Activated CD8-positive, alpha-beta memory T cell treated with anti-CD3 and anti-CD28 coated beads for 36 hours (primary cell): ENCODE measurements around the gene DNAJB13. TPM values are rescaled to one million over a fixed set of nuclear protein-coding genes. Genes with fewer than 3 reads are reported as not detected.
"Not testable (repeated sequence)": the region's sequence is repeated elsewhere in the genome, so short reads cannot be mapped to it uniquely, and the experiment has no call there.

ENCODE experiments used
- CTCF ChIA-PET: fragments of 350-600 bp; sonication (Branson Sonifier 250); formaldehyde crosslinking; loops from one replicate; lab custom pipeline; 2021; ENCODE audit warnings: antibody characterized with exemption; lab: Charles Lee
- POLR2A ChIA-PET: fragments of 350-600 bp; sonication (Branson Sonifier 250); formaldehyde crosslinking; loops from one replicate; lab custom pipeline; 2021; ENCODE audit warnings: antibody characterized with exemption; lab: Charles Lee
- total RNA-seq, 2 experiments: library from RNA; stranded (reverse); gene quantifications; one replicate each; pipeline ENCODE4 v1.2.3, GENCODE V29; 2021

Gene DNAJB13
- total RNA-seq, 2 experiments from 2014 or later = 0.40 TPM; not detected in 1

- ChIA-PET CTCF (interaction anchor here (1.7 kb wide), 1 partner anchor 18 kb away, joined by 4 read pairs; no protein-coding TSS in a partner anchor), POLR2A (interaction anchor here (0.8 to 4.9 kb wide), 5 partner anchors 10 to 47 kb away, joined by 3 to 31 read pairs (median 6); partner anchors contain the start of gene UCP2)
Measured at GRCh38 chr11:73972187-73972586, 21.4 kb downstream of the DNAJB13 start.

GRCh38 chr11:73972620-73973449, 22.0 kb downstream of the DNAJB13 start:
- ChIA-PET CTCF (interaction anchor here (1.7 kb wide), 1 partner anchor 19 kb away, joined by 4 read pairs; no protein-coding TSS in a partner anchor), POLR2A (interaction anchor here (1.7 to 4.9 kb wide), 3 partner anchors 9 to 46 kb away, joined by 5 to 31 read pairs (median 7); partner anchors contain the start of gene UCP2)

- ChIA-PET CTCF (no interaction called here), POLR2A (interaction anchor here (1.4 to 4.9 kb wide), 2 partner anchors 7 to 45 kb away, joined by 3 to 31 read pairs; partner anchors contain the start of gene UCP2)
Measured at GRCh38 chr11:73974604-73975478, 24.0 kb downstream of the DNAJB13 start.

- ChIA-PET CTCF (no interaction called here), POLR2A (no interaction called here)
Measured at GRCh38 chr11:73975479-73975757, 24.6 kb downstream of the DNAJB13 start.

- ChIA-PET CTCF (no interaction called here), POLR2A (no interaction called here)
Measured at GRCh38 chr11:73976451-73977151, 25.8 kb downstream of the DNAJB13 start.

- POLR2A ChIA-PET = no interaction called here
- CTCF ChIA-PET = interaction anchor here (1.3 kb wide), 1 partner anchor 13 kb away, joined by 3 read pairs; no protein-coding TSS in a partner anchor
Measured at GRCh38 chr11:73977856-73978519, 27.2 kb downstream of the DNAJB13 start.

- CTCF ChIA-PET = interaction anchor here (1.0 to 1.5 kb wide), 4 partner anchors 13 to 28 kb away, joined by 3 to 6 read pairs (median 3); partner anchors contain the start of gene DNAJB13
- POLR2A ChIA-PET = no interaction called here
Measured at GRCh38 chr11:73978576-73979086, 27.8 kb downstream of the DNAJB13 start.

- POLR2A ChIA-PET = interaction anchor here (0.6 to 1.7 kb wide), 14 partner anchors 10 to 606 kb away, joined by 3 to 13 read pairs (median 5); partner anchors contain the start of genes C2CD3 and PPME1
- CTCF ChIA-PET = interaction anchor here (0.7 to 2.7 kb wide), 11 partner anchors 10 to 42 kb away, joined by 3 to 13 read pairs (median 4); no protein-coding TSS in a partner anchor
Measured at GRCh38 chr11:73980001-73980961, 29.5 kb downstream of the DNAJB13 start.

GRCh38 chr11:73981051-73981805, 30.4 kb downstream of the DNAJB13 start:
- ChIA-PET CTCF (interaction anchor here (0.8 to 2.7 kb wide), 5 partner anchors 17 to 41 kb away, joined by 3 to 13 read pairs (median 5); no protein-coding TSS in a partner anchor), POLR2A (interaction anchor here (0.7 to 2.9 kb wide), 13 partner anchors 9 to 190 kb away, joined by 3 to 31 read pairs (median 5); partner anchors contain the start of genes C2CD3 and PPME1)

GRCh38 chr11:73982595-73982989, 31.8 kb downstream of the DNAJB13 start, which contains the start of gene UCP2:
Gene UCP2 (minus strand): TSS chr11:73982843. CDS start chr11:73978378, 4,465 bp downstream.
- POLR2A ChIA-PET = interaction anchor here (0.9 to 2.9 kb wide), 7 partner anchors 10 to 72 kb away, joined by 3 to 31 read pairs (median 5); no protein-coding TSS in a partner anchor
- CTCF ChIA-PET = interaction anchor here (0.6 to 2.7 kb wide), 5 partner anchors 11 to 36 kb away, joined by 3 to 7 read pairs (median 3); no protein-coding TSS in a partner anchor

GRCh38 chr11:73982990-73983740, 32.3 kb downstream of the DNAJB13 start:
- ChIA-PET POLR2A (interaction anchor here (0.8 to 2.9 kb wide), 8 partner anchors 11 to 71 kb away, joined by 3 to 31 read pairs (median 6); no protein-coding TSS in a partner anchor), CTCF (interaction anchor here (0.6 to 2.3 kb wide), 4 partner anchors 11 to 21 kb away, joined by 3 to 9 read pairs (median 3); no protein-coding TSS in a partner anchor)

GRCh38 chr11:73983741-73984538, 33.1 kb downstream of the DNAJB13 start:
- ChIA-PET CTCF (interaction anchor here (1.3 to 2.3 kb wide), 2 partner anchors 11 to 20 kb away, joined by 3 to 9 read pairs; no protein-coding TSS in a partner anchor), POLR2A (interaction anchor here (0.8 to 2.9 kb wide), 4 partner anchors 12 to 28 kb away, joined by 3 to 31 read pairs (median 6); no protein-coding TSS in a partner anchor)

- POLR2A ChIA-PET, CTCF ChIA-PET: not testable (repeated sequence)
Measured at GRCh38 chr11:73985661-73986060, 34.8 kb downstream of the DNAJB13 start.

GRCh38 chr11:73988227-73988626, 37.4 kb downstream of the DNAJB13 start:
- ChIA-PET CTCF (no interaction called here), POLR2A (no interaction called here)
